HG02610 (cell line): ENCODE data around the gene KLF16.
A peak's percentile ranks its signal among the peaks of the same experiment; 100 is the strongest.

Experiments used
- ATAC-seq: cut with Tn5 transposase; IDR thresholded peaks from one replicate; pipeline ENCODE4 v1.9.1; 2021; ENCODE audit warnings: mild to moderate bottlenecking, moderate library complexity; ENCODE audit not compliant: unreplicated experiment

The KLF16 gene

DNA sequence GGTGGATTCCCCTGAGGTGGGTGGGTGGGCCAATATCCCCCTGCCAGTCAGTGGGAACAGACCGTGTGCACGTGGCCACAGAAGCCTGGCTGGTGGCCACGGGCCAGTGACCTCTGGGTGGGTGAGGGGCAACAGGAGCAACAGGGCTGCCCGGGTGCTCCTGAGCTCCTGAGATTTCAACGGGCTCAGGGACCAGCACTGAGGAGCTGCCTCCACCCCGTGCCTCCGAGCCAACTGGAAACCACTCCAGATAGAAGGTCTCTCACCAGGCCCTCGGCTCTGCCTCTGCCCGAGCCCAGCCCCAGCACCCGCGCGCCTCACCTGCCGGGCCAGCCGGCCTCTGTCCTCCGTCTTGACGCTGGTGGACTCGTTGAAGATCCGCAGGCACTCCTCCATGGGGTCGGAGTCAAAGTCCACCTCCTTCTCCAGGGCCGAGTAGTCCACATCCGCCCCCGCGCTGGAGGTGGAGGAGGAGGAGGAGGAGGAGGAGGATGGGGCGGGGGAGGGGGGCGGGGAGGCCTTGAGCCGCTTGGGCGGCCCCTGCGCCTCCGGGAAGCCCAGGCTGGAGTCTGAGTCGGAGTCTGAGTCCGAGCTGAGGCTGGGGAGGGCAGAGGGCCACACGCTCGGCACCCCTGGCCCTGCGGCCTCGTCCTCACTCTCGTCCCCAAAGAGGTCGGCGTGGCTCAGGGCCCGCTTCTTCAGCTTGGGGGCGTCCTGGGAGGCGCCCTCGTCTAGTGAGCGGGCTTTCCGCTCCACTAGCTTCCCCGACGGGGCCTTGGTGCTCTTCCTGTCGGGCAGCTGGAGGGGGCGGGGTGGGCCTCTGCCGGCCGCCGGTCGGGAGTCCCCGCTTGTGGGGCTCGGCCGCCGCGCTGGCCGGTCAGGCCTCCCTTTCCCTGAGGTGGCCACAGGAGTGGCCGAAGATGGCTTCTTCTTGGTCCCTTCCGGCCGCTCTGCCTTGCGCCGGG, 36.5 kb downstream of the KLF16 start:
- ATAC-seq: no peak

DNA sequence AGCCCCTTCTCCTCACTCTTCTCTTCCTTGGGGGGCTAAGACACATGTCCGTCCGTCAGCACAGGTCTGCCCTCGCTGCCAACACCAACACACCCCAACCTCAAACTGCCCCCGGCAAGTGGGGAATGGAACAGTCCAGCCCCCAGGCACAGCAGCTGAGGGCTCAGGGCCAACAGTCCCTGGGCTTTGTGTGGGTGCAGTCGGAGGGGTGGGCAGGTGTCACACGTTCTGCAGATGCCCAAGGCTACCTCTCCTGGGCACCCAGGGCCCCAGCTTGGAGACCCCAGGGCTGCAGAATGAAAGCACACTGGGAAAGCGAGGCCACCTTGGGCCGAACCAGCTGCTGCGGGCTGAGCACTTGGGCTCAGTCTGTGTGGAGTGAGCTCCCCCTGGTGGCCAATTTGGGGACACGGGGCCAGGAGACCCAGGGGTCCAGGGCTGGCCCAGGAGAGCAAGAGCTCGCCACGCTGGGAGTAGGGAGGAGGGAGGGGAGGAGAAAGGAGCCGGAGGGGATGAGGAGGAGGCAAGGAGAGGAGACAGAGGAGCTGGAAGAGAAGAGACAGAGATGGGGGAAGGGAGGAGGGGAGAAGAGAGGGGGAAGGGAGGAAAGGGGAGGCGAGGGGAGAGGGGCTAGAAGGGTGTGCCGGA, 37.3 kb downstream of the KLF16 start:
- no peak for ATAC-seq

DNA sequence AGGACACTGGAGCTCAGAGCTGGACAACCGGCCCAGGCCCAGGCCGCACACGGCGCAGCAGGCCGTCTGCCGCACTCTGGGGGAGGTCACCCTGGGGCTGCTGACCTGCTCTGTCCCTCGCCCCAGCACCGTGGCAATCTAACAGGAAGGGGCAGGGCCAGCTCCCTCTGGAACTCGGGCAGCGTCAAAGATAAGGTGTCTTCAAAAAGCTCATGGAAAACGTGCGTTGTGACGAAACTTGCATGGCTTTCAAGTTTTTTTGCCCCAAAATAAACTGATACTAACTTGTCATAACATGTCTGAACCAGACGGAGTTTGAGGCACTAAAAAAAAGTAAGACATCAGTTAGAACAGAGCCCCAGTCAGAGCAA, 39.1 kb downstream of the KLF16 start:
- ATAC-seq: no peak

DNA sequence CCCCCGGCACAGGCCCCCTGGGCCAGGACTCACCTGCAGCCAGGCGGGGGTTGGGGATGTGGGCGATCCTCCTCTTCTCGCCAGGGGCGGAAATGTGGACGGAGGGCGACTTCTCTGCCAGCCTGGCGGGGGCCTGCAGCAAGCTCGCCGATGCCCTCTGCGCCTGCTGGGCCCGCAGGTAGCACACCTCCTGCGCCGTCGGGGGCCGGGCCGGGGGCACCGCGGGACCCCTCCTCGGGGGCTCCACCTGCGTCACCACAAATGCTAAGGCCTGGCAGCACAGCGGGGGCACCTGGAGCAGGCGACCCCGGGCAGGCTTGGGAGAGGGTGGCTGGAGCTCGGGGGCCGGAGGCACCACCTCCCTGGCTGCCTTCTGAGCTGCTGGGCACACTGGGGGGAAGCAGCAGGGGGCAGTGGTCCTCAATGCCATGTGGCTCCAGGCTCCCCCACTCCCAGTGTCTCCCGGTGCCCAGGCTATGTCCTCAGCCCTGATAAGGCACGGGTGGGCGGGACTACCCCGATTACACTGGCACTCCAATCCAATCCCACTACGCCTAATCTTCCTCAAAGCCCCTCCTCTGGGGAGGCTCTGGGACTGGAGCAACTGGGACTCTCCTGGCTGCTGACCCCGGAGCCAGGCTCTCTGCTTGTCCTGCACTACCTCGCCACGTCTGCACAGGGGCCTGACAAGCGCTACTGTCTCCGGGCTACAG, 39.7 kb downstream of the KLF16 start:
- ATAC-seq: no peak

DNA sequence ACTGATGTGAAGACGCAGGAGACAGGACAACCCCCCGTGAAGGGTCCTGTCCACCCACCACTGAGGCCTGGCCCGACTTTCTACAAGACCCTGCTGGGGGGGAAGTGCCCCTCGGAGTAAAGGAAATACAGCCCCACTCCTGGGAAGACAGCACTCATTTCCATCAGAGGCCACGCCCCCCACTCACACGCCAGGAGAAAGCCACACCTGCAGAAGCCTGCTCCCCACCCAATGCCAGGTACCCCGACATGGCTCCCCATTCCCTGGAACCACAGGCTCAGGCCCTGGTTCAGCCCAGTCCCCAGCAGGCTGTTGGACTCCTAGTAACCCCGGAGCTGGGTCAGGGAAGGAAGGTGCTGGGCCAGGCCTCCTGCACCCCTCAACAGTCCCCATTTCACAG, 40.4 kb downstream of the KLF16 start:
- no peak for ATAC-seq

DNA sequence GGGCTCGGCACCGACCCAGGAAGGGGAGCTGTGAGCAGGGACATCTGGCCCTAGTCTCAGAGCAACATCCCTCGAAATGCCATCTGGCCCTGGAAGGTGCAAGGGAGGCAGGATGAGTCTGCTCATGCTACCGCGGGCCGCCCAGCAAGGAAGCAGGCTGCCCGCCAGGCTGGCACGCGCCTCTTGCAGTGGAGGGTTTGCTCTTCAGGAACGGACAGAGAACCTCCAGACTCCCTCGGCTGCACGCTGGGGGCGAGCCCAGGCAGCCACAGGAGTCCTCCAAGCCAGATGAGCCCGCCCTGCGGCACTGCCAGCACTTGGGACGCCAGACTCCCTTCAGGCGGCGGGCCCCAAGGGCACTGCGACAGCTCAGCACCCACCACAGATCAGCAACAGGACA, 41.2 kb downstream of the KLF16 start:
- no peak for ATAC-seq

DNA sequence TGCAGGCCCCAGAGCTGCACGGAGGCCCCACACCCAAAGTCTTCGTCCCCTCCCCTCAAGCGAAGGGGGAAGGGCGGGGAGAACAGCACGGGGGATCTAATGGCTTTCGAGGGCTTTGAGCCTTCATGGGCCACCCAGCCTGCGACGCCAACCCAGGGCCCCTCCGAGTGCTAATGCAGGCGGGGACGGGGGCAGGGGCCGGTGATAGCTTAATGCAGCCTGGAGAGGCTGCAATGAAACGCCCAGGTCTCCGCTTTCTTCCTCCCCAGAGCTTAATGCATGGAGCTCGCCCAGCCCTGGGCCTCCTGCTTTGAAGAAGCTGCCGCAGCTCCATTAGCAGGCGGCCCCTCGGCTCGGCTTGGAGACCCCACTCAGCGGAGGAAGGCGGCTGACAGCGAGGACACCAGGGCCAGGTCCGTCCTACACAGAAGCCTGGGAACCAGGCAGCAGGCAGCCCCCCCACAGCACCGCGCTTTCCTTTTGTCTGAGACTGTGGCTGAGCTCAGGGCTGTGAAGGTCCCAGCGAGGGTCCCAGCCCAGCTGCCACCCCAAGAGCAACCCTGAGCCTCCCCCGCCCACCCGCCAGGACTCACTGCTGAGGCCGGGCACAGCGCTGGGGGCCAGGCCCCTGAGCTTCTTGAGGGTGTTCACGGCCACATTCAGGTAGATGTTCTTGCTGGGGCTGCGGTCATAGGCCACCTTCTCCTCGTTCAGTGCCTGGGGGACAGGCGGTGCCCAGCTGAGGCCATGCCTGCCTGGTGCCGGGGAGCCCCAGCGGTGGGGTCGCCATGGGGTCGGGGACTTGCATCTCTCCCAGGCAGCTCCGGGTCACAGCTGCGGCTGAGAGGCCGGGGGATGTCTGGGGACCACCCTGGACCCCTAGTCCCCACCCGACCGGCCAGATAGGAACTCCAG, 43.8 kb downstream of the KLF16 start:
- ATAC-seq: no peak

DNA sequence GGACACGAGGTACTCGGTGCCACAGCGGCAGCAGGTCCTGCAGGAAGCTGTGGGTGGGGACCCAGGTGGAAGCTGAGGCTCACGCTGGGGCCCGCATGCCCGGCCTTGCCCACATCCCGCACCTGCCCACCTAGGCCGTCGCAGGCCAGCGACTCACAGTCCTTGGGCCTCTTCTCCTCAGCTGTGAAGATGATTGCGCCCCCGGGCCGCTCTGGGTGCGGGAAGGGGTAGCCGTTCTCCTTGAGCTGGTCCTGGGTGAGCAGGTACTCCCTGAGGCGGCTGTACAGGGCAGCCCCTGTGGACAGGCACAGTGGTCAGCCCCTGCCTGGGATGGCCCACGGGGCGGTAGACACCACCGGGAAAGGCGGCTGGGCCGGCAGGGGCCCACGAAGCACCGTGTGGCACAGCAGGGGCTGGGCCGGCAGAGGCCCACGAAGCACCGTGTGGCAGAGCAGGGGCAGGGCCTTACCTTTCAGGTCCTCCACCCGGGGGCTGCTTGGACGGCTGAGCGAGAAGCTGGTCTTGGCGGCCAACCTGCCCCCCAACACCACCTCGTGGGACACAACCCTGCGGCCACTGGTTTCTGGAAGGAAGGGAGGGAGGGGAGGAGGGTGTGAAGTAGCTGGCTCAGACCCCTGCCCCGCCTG, 44.7 kb downstream of the KLF16 start:
- no peak for ATAC-seq

DNA sequence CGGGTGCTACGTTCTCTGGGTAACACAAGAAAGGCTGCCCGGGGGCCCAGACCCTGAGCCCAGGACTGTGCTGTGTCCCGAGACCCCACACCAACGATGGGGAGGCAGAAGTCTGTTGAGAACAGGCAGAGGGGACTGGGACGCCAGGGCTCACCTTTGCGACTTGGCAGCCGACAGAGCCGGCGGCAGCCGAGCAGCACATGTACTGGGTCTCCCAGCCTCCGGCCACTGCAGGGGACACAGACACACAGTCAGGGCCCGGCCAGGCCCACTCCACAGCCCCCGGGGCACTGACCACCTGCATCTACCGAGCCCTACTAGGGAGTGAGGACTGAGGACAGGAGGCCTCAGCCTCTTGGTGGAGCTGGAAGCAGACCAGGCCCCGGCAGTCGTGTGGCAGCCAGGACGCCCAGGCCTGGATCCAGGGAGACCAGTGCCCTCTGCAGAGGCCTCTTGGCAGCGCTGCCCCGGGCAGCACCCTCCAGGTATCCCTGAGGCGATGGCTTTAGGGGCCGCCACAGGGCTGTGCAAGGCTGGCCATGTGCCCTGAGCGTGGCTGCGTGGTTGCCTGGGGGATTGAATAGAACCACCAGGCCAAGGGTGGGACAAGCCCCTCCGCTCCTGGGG, 45.7 kb downstream of the KLF16 start:
- no peak for ATAC-seq

DNA sequence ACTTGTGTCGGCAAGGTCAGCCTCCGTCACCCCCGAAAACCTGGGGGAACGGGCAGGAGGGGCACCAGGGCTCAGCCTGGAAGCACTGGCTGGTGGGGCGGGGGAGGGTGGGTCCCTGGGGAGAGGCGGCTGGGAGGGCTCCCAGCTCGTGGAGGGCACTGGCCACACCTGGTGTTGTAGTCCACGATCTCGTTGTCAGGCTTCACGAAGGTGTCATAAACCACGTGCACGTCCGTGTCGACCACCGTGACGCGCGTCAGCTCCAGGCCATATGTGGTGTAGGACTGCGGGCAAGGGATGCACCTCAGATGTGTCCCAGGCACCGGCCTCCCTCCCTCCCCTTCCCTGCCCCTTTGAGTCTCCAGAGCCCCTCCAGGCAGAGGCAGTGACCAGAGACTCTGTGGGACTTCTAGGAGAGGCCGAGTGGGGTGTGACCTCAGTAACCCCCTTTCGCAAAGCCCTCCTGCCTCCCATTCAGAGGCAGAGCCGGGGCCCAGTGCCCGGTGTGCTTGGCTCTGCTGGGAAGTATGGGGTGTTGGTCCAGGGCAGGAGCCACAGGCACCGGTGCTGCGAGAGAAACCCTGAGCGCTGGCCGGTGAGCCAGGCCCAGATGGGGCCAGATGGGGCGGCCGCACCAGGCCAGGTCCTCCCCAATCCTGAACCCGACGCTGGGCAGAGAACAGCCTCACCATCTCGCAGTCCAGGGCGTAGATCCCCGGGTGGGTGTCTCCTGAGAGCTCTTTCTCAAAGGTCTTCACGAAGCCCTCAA, 46.7 kb downstream of the KLF16 start:
- no peak for ATAC-seq

DNA sequence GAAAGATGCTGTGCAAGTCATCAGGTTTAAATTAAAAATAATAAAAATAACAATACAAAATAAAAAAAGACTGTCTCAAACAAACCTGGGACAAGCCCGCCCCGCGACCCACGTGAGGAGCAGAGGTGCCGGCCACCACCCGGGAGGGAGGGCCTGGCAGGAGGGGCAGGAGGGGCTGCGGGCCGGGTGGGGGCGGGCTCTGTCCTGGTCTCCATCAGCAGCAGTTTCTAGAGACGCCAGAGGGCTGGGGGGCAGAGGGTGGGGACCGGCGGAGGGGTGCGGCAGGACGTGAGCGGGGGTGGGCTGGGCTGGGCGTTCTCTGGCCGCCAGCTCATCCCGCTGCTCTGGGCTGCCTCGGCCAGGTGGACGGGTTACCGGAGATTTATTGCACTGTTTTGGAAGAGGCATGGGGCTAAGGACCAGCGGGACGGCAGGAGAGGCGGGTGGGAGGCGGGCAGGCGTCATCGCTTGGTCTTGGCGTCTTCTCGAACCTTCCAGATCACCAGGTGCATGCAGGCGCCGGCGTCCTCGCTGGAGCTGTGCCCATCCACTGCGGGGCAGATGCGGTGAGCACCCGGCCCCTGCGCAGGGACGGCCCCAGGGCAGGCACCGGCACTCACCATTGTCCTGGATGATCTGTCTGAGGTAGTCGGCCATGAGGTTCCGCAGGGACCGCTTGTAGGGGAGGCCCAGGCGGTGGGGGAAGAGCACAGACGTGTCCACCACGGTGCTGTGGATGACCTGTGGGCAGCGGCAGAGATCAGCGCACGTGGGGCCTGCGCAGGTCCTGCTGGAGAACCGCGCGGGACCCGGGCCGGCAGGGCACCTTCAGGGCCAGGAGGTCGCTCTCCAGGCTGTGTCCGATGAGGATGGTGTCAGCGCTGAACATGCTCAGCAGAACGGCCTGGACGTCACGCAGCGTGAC, 47.5 kb downstream of the KLF16 start:
- ATAC-seq: no peak

DNA sequence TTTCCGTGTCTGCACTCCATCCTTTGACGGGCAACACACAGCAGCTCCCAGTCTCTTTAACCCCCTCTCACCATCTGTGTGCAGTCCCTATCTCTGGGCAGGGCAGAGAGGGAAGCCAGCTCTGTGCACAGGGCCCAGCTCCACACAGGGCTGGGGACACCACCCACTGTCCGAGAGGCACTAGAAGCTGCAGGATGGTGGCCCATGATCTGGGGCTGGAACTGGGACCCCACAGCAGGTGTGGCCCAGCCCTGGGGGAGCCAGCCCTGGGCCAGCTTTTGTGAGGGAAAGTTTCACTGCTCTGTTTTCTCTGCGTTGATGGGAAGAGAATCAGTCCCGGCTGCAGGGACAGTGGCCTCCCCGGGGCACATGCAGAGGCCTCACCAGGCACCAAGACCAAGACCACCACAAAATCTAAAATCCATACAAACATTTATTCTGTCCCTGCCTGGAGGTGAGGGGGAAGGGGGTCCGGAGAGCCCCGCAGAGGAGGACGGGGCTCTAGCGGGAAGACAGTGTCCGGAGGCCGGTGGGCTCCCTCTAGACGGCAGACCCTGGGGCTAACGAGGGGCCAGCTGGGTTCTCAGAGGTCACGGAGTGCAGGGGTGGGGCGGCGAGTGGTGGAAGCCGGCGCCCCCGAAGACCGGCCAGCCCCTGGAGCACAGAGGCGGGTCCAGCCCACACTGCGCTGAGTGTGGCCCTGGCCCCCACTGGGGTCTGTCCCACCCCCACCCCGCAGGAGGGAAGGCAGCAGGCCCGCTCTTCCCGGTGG, 48.4 kb downstream of the KLF16 start:
- ATAC-seq: no peak

DNA sequence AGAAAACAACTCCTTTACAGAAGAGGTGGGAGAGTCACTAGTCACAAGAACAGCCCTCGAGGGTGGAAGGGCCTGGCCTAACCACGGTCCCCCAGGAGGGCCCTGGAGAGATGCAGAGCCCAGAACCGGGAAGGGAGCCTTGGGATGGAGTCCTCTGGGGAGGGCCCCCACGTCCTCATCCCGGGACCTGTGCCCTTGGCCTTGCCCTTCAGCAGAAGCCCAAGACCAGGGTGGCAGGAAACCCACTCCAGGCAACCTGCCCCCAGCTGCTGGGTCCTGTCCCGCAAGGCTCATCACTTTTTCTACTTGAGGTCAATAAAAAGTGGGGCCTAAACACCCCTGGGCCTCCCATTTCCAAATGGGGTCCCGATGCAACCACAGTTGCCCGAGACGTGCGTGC, 49.0 kb downstream of the KLF16 start:
- ATAC-seq: no peak

DNA sequence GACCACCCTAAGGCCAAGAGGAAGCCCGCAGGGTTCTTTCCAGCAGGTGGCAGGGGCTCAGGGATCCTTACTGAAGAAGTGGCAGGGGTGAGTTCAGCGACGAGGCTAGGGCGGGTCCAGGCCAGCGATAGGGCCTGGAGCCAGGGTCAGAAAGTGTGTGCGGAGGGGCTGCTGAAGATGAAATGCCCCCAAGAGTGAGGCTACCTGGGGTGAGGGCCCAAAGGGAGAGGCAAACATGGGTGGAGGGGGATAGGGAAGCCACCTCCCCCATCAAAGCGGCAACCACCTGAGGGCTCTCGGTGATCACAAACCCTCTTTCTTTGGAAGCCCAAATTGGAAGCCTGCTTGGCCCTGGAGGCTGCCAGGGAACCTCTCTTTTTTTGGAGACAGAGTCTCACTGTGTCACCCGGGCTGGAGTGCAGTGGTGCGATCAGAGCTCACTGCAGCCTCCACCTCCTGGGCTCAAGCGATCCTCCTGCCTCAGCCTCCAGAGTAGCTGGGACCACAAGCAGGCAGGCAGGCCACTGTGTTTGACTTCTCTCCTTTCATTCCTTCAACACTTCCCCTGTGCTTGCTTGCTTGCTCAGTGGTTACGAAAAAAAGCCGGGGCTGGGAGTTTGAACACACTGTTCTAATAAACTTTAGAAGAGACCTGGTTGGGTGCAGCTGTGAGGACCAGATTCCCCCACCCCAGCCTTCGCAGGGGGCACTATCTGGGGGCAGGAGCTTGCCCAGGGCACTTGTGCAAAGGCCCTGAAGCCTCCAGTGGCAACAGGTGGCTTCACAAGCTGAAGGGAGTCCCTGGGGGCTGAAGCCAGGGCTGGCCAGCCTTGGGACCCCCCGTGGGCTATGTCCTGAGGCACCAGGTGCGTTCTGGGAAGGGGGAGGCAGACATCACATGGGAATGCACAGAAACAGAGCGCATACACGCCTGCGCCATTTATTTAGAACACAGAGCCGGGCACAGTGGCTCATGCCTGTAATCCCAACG, 49.9 kb downstream of the KLF16 start:
- no peak for ATAC-seq

DNA sequence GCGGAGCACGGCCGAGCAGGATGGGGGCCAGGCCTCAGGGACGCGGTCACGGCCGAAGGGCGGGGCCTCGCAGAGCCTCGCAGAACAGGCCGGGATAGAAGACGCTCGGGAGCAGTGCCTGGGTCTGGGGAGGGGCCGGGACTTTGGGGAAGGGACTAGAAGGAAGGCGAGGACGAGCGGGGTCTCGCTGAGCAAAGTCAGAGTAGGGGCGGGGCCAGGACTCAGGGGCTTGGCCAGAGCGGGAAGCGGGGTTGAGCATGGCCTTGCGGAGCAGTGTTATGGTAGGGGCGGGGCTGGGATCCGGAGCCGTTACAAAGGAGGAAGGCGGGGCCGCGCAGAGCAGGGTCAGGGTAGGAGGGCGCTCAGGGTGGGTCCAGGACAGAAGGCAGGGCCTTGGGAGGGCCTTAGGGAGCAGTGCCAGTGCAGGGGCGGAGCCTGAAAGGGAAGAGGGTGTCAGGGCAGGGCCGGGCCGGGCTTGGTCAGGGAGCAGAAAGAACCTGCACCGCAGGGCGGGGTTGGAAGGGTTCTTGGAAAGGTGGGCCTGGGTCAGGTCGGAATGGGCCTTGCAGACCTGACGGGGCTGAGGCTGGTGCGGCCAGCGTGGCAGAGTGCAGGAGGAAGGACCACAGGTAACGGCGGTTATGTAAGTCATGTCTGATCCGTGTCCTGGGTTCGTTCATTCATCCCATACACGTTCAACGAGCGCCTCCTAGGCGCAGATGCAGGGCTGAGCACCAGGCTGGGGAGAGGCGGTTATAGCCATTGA, 50.8 kb downstream of the KLF16 start:
- peak; percentile 74 for ATAC-seq
